ENCODE data around the gene SDS. TPM values are rescaled to one million over a fixed set of nuclear protein-coding genes. Genes with fewer than 3 reads are reported as not detected.

Gene SDS
- total and polyA plus RNA-seq, 7 donors: 0.27 to 23.6 (median 3.9) TPM; not detected in 3

DNA sequence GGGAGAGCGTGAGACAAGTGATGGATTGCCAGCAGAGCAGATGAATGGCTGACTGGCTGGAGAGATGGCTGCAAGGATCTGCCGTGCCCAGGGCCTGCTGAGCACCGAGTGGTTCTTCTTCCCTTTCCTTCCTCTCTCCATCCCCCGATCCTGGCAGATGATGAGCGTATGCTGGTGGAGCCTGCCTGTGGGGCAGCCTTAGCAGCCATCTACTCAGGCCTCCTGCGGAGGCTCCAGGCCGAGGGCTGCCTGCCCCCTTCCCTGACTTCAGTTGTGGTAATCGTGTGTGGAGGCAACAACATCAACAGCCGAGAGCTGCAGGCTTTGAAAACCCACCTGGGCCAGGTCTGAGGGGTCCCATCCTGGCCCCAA, 34.0 kb upstream of the SDS start:
- H3K9me3 ChIP-seq: no peaks in the 10 kb centered on the region
- H3K4me3 ChIP-seq: no peak overlapping the region
- no peaks in the 10 kb centered on the region for H3K36me3 ChIP-seq
- no peaks in the 10 kb centered on the region for H3K4me1 ChIP-seq
- DNase-seq: no peak
- intact Hi-C loops (cut with DNase I): no loop called here
- WGBS, 2 donors: 84 to 92% methylated on average over 9 of the region's 9 CpGs
- H3K27me3 ChIP-seq: peaks cover 0 to 26% (median 0%) of the 10 kb centered on the region in 3 donors
- TF ChIP-seq EP300 (IDR thresholded peaks at IDR 0.05): no peak
- TF ChIP-seq POLR2A (IDR thresholded peaks at IDR 0.05): no peak
- no peak for TF ChIP-seq POLR2AphosphoS5 (IDR thresholded peaks at IDR 0.05)
- no peak for TF ChIP-seq CTCF (IDR thresholded peaks at IDR 0.05)
- H3K27ac ChIP-seq: no peak overlapping the region

DNA sequence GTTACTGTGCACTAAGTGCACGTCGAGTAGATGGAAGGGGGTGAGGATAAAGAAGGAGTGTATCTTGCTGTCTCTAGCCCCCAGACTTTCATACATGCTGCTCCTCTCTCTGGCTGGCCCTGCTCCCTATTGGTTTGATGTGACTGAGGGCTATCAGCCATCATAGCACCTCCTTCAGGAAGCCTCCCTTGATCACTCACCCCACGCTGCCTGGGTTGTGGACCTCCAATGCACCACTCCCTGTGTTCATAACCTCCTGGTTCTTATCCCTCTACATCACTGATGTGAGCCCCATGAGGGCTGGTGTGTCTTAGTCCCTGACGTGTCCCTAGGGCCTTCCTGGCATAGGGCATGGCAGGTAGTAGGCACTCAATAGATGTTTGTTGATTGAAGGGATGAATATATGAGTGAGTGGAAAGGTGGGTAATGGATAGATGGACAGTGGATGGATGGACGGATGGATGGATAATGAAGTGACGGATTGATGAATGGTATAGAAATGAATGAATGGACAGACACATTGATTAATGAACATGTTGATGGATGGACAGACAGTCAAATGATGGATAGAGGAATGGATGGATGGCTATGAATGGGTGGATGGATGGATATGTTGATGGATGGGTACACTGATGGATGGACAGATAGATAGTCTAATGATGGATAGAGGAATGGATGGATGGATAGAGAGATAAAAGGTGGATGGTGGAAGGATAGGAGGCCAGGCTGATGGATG, 33.5 kb upstream of the SDS start:
- Histone ChIP-seq H3K4me3 (no peak overlapping the region), H3K27me3 (peaks cover 0 to 22% (median 0%) of the 10 kb centered on the region in 3 donors), H3K9me3 (no peaks in the 10 kb centered on the region), H3K36me3 (no peaks in the 10 kb centered on the region), H3K27ac (no peak overlapping the region), H3K4me1 (no peaks in the 10 kb centered on the region)
- 87 to 93% methylated on average over 6 of the region's 6 CpGs for WGBS, 2 donors
- DNase-seq: no peak
- intact Hi-C loops (cut with DNase I): no loop called here
- TF ChIP-seq POLR2AphosphoS5 (IDR thresholded peaks at IDR 0.05) (no peak), CTCF (IDR thresholded peaks at IDR 0.05) (no peak), EP300 (IDR thresholded peaks at IDR 0.05) (no peak), POLR2A (IDR thresholded peaks at IDR 0.05) (no peak)

- no peak overlapping the region for H3K4me3 ChIP-seq
- peaks cover 0 to 16% (median 0%) of the 10 kb centered on the region in 3 donors for H3K27me3 ChIP-seq
- H3K36me3 ChIP-seq: no peaks in the 10 kb centered on the region
- H3K4me1 ChIP-seq: no peaks in the 10 kb centered on the region
- H3K27ac ChIP-seq: no peak overlapping the region
- no peak for TF ChIP-seq CTCF (IDR thresholded peaks at IDR 0.05)
- TF ChIP-seq POLR2AphosphoS5 (IDR thresholded peaks at IDR 0.05): no peak
- TF ChIP-seq POLR2A (IDR thresholded peaks at IDR 0.05): no peak
- TF ChIP-seq EP300 (IDR thresholded peaks at IDR 0.05): no peak
- H3K9me3 ChIP-seq: no peaks in the 10 kb centered on the region
- WGBS, 2 donors: 89% methylated on average over 6 of the region's 6 CpGs
- DNase-seq: no peak
- intact Hi-C loops (cut with DNase I): no loop called here
Measured at GRCh38 chr12:113436586-113436985, 32.9 kb upstream of the SDS start.

DNA sequence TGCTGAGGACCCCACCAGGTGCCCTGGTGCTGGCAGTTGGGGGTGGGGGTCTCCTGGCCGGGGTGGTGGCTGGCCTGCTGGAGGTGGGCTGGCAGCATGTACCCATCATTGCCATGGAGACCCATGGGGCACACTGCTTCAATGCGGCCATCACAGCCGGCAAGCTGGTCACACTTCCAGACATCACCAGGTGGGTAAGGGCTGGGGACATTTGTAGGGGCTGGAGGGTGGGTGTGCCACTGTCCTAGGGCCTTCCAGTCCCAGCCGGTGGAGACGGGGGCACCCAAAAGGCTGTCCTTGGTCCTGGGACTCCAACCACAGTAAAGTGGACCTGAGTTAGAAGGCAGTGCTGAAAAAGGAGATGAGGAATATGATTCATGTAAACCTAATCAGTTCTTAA, 31.7 kb upstream of the SDS start:
- DNase-seq: no peak
- WGBS, 2 donors: 90 to 92% methylated on average over 5 of the region's 5 CpGs
- intact Hi-C loops (cut with DNase I): no loop called here

More for the DNA sequence above, 31.7 kb upstream of the SDS start:
- H3K4me1 ChIP-seq: no peaks in the 10 kb centered on the region
- no peak overlapping the region for H3K4me3 ChIP-seq
- TF ChIP-seq POLR2A (IDR thresholded peaks at IDR 0.05): no peak
- no peak for TF ChIP-seq POLR2AphosphoS5 (IDR thresholded peaks at IDR 0.05)
- no peak for TF ChIP-seq EP300 (IDR thresholded peaks at IDR 0.05)
- no peak for TF ChIP-seq CTCF (IDR thresholded peaks at IDR 0.05)
- no peaks in the 10 kb centered on the region for H3K9me3 ChIP-seq
- peaks cover 0 to 9% (median 0%) of the 10 kb centered on the region in 3 donors for H3K27me3 ChIP-seq
- no peak overlapping the region for H3K27ac ChIP-seq
- no peaks in the 10 kb centered on the region for H3K36me3 ChIP-seq

Measured in sigmoid colon (tissue), 7 donors.